Hematopoietic multipotent progenitor cell treated with erythropoietin and hydrocortisone succinate and interleukin-3 and kit ligand, for 17 days (in vitro differentiated cells): ENCODE data around the gene SIRPD.
"Not testable (repeated sequence)": the region's sequence is repeated elsewhere in the genome, so short reads cannot be mapped to it uniquely, and the experiment has no call there.

Experiments used
- DNase-seq: peaks from one replicate; pipeline ENCODE4 v3.0.0-alpha.2; 2015; ENCODE audit warnings: low spot score

Gene SIRPD

DNA sequence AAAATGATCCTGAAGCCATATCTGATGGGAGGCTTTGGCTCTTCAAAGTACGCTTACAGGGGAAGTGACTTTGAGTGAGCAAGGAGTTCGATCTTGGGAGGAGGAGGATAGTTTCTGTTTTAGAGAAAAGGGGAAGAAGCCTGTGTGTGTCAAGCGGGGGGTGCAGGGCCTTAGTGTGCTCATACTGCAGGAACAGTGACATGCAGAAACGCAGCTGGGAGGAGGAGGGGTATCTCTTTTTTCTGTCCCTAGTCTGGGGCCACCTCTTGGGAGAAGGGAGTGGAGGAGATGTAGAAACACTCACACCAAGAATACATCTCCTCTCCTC, 19.8 kb downstream of the SIRPD start:
- no peak for DNase-seq

- DNase-seq, result no peak
Measured at GRCh38 chr20:1536893-1537730, 20.4 kb downstream of the SIRPD start.

DNA sequence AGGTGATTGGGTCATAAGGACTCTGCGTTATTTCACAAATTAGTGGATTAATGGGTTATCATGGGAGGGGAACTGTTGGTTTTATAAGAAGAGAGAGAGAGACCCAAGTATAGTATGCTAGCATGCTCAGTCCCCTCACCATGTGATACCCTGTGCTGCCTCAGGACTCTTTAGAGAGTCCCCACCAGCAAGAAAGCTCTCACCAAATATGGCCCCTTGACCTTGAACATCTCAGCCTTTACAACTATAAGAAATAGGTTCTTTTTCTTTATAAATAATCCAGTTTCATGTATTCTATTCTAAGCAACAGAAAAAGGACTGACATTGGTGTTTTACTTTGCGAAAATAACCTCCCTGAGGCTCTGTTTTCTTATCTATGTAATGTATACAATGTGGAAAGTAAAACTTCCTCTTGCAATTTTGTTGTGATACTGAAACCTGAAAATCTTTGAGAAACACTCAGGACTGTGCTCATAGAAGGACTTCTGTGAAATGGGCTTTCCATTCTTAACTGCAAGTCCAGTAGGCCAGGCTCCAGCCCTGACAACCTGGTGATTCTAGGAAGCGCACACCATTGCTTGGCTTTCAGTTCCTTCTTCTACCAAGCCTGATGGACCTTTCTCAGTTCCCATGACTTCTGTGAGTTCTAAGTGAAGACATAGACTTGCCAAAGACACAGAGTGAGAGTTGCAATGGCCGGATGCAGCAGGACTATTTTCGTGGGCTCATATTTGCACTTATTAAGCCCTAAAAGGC, 21.9 kb downstream of the SIRPD start:
- no peak for DNase-seq

DNA sequence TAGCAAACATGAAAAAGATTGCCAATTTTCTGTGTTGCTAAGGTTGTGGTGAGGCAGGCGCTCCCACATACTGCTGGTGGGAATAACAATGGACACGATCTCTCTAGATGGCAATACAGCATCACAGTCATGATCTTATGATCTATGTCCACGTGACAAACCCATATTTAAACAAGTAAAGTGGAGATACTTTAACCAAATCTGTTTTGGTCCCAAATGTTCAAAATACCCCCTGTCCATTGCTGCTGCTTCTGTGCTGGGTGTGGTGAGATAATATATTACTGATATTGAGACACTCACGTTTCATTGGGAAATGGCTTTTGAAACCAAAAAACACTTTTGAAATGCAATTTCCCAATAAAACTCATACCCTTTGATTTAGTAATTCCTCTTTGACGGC, 23.0 kb downstream of the SIRPD start:
- no peak for DNase-seq

DNA sequence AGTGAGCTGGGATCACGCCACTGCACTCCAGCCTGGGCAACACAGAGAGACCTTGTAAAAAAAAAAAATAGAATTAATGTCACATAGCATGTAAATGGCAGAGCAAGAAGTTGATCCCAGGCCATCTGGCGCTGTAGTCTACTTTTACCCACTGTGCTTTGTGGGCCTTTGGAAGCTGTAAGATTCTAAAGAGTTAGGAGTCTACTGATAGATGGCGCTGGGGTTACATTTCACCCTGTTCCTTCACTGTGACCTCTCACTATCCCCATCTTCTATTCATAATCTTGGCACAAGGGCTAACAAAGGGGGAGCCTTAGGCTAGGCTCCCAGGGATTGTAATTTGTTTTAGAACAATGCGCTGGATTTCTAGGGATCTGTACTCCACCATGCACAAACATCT, 24.4 kb downstream of the SIRPD start:
- DNase-seq, result no peak

GRCh38 chr20:1528811-1529210, 28.7 kb downstream of the SIRPD start:
- no peak for DNase-seq

GRCh38 chr20:1527923-1528322, 29.6 kb downstream of the SIRPD start:
- no peak for DNase-seq

DNA sequence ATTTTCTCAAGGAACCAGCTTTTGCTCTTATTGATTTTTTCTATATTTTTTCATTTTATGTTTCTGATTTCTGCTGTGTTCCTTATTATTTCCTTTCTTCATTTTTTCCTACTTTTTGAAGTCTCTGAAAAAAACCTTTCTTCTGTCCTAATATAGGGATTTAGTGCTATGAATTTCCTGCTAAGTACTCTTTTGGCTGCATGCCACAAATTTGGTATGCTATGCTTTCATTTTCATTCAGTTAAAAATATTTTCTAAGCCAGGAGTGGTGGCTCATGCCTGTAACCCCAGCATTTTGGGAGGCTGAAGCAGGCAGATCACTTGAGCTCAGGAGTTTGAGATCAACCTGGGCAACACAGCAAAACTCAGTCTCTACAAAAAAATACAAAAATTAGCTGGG, 30.6 kb downstream of the SIRPD start:
- DNase-seq, result no peak

DNA sequence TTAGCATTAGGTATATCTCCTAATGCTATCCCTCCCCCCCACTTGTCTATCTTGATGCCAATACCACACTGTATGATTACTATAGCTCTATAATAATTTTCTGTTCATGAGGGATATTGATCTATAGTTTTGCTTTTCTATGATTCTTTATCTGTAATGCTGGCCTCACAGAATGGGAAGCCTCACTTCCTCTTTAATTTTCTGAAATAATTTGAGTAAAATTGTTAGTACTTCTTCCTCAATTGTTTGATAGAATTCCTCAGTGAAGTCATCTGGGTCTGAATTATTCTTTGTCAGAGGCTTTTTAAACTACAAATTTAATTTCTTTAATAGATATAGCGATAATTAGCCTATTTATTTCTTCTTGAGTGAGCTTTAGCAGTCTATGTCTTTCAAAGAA, 31.2 kb downstream of the SIRPD start:
- DNase-seq, result no peak

GRCh38 chr20:1524004-1524403, 33.5 kb downstream of the SIRPD start:
- no peak for DNase-seq

DNA sequence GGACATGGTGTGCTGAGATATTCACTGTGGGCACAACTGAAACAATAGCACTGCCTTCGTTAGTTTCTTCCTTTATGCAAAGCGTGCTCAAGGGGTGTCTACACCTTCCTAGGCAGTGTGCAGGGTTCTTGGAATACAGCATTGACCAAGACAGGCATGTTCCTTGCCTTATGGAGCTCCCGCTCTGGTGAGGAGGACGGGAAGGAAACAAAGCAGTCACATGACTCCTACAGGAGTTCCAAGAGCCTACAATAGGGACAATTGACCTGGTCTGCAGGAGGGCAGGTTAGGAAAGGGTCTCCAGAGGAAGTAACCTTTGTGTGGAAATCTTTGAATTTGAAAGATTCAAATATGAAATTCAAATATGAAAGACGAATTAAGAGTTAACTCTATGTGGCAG, 40.5 kb downstream of the SIRPD start:
- DNase-seq, result no peak

DNA sequence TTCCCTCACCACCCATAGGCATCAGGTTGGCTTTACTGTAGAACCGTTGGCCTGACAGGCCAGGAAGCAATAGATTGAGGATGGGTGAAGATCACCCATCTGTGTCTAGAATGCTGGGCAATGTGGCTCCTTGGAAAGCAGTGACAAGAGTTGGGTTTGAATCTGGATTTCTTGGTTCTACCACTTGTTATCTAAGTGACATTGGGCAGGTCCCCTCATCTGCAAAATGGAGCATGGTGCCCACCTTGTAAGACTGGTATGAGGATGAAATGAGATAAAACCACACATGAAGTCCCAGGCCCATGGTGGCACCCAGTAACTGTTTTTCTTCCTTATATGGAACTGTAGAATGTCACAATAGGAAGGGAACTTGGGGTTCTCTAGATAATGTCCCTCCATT, 43.7 kb downstream of the SIRPD start:
- DNase-seq, result no peak

DNA sequence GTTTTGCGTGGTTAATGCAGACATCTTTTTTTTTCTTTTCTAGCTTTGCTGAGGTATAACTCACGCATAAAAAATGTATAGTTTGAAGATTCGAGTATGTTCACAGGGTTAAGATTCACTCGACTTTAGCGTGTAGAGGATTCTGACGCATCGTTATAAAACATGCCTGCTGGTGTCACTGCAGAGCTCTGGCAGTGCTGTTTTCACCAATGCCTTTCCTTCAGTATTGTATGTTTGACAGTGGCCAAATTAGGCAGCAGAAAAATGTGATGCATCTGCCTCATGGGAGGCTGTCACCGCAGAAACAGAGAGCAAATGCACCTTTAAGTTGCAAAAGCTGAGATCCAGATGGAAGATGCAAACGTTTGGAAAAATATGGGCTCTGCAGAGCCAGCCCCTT, 48.3 kb downstream of the SIRPD start:
- DNase-seq, result no peak

DNA sequence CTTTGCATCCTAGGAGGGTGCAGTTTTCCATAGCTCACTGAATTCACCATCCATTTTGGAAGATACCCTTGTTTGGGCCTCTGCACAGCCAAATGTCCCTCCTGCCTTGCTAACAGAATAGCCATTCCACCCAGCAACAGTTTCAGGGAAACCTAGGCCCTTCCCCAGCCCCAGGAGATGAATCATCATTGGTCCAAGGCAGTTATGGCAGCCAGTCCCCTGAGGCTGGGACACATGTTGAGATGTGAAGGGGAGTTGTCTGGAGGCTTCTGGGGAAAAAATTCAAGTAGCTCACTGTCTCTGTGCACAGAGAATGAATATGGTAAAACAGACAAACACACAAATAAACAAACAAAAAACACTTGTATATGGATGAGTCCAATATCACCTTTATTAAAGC, 48.9 kb downstream of the SIRPD start:
- no peak for DNase-seq

DNA sequence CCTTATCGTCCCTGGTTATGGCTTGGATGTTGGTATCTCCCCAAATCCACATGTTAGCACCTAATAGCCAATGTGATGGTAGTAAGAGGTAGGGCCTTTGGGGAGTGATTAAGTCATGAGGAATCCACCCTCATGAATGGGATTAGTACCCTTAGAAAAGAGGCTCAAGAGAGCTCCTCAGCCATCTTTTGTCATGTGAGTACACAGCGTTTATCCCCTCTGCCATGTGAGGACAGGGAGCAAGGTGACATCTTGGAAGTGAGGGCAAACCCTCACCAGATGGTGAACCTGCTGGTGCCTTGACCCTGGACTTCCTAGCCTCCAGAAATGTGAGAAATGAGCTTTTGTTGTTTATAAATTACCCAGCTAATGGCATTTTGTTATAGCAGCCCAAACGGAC, 50.2 kb downstream of the SIRPD start:
- no peak for DNase-seq

DNA sequence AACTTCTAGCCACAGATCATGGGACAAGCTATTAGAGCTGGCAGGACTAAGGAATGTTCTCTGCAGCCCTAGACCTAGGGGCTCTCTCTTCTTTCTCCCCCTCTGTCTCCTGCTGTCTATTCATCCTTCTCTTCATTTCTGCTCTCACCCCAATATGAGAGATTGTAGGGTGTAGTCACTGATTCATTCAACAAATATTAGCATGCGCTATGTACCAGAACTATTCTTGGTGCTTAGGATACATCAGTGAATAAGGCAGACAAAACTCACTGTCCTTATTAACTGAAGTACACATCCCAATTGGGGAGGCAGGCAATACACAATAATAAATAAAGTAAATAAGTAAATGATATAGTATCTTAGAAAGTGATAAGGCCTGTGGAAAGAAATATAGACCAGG, 51.6 kb downstream of the SIRPD start:
- no peak for DNase-seq

DNA sequence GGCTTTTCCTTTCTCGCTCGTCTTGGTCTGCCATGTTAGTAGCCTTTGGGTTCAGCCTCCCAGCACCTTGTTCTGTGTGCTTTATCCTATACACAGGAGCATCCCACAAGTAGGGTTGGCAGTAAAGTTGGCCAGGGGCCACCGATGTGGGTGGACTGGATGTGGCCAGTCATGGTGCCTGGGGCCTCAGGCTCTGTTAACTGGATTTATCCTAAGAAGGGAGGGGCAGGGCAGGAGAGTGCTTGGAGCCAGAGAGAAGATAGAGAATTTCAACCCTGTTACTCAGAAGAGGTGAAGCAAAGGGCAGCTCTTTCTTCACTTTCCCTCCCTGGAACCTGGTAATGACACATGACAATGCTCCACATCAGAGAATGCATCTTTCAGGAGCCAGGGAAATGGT, 52.1 kb downstream of the SIRPD start:
- no peak for DNase-seq

DNA sequence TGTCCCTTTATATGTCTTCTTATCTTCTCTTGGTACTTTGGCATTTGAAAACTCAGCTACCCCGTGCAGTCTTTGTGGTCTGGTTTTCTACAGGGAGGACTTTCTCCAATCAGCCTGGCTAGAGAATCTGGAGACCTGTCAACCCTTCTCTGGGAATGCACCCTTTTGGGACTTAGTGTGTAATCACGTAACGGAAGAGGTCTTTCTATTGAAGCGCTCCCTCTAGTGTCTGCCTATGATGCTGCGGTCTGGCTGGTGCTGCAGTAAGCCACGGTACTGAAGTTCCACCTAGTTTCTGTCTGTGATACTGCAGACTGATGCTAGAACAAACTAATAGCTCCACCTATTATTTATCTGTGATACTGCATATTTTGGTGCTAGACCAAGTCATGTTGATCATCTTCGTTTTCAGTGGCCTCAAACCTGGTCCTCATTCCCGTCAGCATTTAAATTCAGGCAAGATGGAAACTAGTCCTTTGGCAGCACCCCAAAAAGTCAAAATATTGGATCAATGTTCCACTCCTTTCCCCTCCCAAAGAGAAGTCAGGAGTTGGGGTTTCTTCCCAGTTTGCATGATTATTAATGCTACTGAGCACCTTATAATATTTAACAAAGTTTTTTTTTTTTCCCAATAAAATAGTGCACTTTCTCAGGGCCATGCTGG, 53.8 kb downstream of the SIRPD start:
- peak; percentile 60 for DNase-seq

GRCh38 chr20:1500496-1500895, 57.0 kb downstream of the SIRPD start:
- no peak for DNase-seq

- DNase-seq, result no peak
Measured at GRCh38 chr20:1499528-1500420, 57.7 kb downstream of the SIRPD start.

GRCh38 chr20:1497371-1497770, 60.1 kb downstream of the SIRPD start:
- not testable (repeated sequence) for DNase-seq

GRCh38 chr20:1496930-1497329, 60.6 kb downstream of the SIRPD start:
- DNase-seq, result no peak
